HG03342 (cell line): ENCODE results near the gene CAMK1D.

Experiments used
- ATAC-seq: cut with Tn5 transposase; IDR thresholded peaks from one replicate; pipeline ENCODE4 v1.9.1; 2021; ENCODE audit warnings: mild to moderate bottlenecking, moderate library complexity; ENCODE audit not compliant: unreplicated experiment

Gene CAMK1D

DNA sequence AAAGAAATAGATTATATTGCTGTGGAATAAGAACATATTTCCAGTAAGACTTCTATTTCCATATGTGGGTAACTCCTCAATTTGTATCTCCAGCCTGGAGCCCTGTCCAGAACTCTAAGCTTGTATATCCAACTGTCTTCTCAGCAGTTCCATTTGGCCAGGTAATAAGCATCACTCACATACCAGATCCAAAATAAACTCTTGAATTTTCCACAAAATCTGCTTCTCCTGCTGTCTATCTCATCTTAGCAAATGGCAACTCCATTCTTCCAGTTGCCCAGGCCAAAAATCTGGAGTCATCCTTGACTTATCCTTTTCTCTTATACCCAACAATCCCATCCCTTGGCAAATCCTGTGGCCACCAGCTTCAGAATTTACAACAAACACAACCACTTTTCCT, 325.8 kb downstream of the CAMK1D start:
- no peak for ATAC-seq

DNA sequence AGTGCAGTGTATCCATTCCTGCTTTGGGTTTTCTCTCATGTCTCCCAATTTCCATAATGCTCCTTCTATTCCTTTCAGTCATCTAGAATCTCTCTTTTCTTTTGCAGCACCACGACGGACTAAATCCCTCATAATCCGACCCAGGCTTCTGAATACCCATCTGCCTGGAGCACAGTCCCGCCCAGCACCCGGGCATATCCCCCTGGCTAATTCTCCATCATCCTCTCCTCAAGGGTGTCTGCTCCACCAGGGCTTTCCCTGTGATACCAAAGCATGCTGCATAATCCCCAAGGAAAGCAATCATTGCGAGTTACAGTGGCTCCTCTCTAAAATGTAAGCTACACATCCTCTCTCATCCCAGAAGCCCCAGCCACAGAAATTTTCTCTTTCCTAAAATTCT, 330.3 kb downstream of the CAMK1D start:
- no peak for ATAC-seq

- no peak for ATAC-seq
Measured at GRCh38 chr10:12681252-12681651, 331.9 kb downstream of the CAMK1D start.

DNA sequence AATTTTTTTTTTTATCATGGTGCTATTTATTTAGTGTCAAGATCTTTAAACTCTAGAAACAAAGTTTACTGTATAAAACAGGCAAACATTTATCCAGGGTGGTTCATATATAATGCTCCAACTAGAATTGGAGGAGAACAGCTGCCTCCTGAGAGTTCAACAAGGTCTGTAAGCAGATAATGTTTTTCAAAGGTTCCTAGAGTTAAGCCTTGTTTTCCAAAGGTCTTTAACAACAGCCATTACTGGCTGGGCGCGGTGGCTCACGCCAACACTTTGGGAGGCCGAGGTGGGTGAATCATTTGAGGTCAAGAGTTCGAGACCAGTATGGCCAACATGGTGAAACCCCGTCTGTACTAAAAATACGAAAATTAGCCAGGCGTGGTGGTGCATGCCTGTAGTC, 335.4 kb downstream of the CAMK1D start:
- no peak for ATAC-seq

- no peak for ATAC-seq
Measured at GRCh38 chr10:12685261-12686058, 336.1 kb downstream of the CAMK1D start.

DNA sequence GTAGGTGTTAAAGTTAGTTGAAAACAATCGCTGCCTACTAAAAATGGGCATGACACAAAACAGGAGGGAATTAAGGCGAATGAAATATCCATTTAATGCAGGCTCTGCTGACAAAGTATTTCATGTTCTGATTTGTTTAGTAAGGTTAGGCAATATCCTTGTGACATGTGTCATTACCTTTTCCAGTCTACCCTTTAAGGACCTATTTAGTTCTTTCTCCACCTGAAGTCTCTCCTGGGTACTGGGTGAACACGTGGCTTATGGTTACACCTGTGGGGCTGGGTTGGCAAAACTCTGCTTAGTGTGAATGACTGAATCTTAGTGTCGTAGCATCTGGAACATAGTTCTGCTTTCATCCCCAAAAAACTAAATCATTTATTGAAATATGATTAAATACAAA, 338.6 kb downstream of the CAMK1D start:
- no peak for ATAC-seq

DNA sequence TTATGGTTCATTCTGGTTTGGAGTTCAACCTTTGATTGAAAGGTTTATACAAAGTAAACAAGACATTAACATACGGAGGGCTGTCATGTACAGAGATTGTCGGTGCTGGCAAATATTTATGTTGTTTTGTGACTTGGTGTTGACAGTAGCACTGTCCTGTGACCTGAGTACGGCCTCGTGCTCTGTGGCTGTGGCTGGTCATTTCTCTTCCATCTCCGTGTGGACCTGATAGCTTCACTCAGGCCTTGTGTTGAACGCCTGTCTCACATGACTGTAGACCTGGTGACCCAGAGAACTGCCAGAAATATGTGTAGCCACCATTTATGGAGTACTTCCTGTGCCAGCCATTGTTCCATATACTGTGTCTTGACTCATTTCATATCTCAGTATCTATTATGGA, 340.5 kb downstream of the CAMK1D start:
- ATAC-seq = no peak

- no peak for ATAC-seq
Measured at GRCh38 chr10:12690525-12691126, 341.3 kb downstream of the CAMK1D start.

DNA sequence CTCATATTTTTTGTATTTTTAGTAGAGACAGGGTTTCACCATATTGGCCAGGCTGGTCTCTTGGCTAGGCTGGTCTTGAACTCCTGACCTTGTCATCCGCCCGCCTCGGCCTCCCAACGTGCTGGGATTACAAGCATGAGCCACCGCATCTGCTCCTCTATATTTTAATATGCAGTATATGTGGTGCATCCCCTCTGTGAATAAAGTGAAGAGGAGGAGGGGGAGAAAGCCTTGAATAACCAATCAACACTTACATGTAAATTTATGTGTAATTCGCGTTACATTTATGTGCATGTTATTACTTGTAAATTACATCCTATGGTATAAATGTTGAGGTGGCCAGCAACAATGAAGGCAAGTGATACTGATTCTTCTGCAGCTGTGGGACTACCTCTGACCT, 342.2 kb downstream of the CAMK1D start:
- ATAC-seq = no peak

DNA sequence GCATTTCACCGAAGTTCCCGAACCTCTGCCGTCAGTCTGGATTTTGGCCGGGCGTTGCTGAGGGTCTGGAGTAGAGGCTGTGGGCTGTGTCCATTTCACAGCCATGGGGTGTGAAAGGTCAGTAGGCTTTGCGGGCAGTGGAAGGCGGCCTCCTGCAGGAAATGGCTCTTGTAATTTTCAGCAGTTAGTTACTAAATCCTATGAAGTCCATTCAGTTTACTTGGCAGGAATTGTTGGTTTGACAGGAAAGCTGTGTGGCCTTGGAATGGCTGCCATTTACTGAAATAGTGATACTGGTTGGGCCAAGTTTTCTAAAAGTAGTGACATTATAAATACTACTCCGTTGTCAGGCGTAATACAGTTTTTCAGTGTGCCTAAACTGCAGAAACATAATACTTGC, 348.4 kb downstream of the CAMK1D start:
- ATAC-seq = no peak

DNA sequence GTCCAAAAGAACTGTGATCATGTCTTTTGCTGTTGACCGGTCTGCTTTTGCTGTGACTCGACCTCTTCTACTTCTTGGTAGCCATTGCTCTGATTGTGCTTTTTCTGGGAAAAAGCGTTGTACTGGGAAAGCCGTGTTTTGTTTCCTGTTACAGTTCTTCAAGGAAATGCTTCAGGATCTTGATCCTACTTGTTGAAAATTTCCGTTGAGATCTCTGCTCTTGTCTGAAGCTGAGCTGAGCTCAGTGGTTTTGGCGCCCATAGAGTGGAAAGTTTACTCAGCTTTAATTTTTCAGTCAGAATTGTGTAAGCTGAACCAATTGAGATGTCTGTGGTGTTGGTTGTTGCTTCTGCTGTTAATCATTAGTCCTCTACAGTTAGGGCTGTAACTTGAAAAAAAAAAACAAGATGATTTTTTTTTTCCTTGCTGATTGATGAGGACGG, 349.9 kb downstream of the CAMK1D start:
- no peak for ATAC-seq

GRCh38 chr10:12699781-12700556, 350.6 kb downstream of the CAMK1D start:
- no peak for ATAC-seq

GRCh38 chr10:12700557-12700874, 351.2 kb downstream of the CAMK1D start:
- ATAC-seq = no peak

DNA sequence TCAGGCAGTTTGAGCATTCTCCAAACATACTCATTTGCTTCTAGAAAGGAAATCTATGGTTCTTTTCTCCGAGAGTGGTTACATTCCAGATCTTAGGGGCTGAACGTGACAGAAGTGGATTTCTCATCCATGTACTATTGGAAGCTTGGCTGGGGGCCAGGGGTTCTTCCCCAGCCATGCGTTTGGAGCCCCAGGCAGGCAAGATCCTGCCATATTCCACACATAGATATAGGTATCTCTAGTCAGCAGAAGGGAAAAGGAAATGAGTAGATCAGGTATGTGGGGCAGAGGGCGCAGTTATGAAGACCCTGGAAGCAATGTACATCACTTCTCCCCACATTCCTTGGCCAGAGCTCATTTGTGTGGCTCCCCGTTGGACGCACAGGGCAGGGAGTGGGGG, 352.3 kb downstream of the CAMK1D start:
- ATAC-seq = no peak

DNA sequence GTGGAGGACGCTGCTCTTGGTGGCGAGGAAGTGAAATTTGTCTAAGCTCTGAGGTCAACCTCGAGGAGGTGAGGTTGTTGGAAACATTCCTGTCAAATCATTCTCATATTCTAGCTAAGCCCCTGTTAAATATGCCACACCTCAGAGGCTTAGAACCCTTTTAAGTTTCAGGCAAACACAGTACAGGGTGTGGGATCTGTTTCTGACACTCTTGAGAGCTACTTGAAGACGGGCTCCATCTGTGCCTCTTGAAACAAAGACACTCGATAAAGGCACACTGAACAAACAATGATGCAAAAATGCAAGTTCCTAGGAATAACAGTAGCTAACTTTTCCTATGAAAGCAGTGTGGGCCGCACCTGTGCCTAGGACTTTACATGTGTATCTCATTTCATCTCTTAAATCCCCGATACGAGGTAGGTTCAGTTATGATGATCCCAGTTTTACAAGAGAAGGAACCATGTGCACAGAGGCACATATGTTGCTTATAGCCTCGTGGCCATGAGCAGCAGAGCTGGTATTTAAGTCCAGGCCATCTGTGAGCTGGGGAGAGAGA, 352.9 kb downstream of the CAMK1D start:
- no peak for ATAC-seq

DNA sequence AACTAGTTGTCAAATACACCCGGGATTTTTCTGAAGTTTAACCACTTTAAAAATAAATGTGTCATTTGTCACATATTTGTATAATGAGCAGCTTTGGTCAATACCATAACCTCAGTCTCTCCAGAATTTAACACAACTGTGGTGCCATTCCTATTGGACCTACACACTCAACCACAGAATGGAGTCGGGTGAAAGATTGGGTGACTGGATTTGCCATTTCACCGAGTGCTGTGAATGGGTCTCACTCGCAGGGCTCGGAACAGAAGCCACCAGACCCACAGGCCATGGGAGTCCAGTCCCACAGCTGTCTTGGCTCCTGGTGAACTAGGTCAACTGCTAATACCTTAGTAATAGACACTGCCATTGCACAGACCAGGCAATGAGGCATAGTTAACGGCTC, 353.8 kb downstream of the CAMK1D start:
- no peak for ATAC-seq

- no peak for ATAC-seq
Measured at GRCh38 chr10:12703813-12704212, 354.5 kb downstream of the CAMK1D start.

GRCh38 chr10:12704488-12704887, 355.1 kb downstream of the CAMK1D start:
- no peak for ATAC-seq

- no peak for ATAC-seq
Measured at GRCh38 chr10:12705943-12706342, 356.6 kb downstream of the CAMK1D start.

DNA sequence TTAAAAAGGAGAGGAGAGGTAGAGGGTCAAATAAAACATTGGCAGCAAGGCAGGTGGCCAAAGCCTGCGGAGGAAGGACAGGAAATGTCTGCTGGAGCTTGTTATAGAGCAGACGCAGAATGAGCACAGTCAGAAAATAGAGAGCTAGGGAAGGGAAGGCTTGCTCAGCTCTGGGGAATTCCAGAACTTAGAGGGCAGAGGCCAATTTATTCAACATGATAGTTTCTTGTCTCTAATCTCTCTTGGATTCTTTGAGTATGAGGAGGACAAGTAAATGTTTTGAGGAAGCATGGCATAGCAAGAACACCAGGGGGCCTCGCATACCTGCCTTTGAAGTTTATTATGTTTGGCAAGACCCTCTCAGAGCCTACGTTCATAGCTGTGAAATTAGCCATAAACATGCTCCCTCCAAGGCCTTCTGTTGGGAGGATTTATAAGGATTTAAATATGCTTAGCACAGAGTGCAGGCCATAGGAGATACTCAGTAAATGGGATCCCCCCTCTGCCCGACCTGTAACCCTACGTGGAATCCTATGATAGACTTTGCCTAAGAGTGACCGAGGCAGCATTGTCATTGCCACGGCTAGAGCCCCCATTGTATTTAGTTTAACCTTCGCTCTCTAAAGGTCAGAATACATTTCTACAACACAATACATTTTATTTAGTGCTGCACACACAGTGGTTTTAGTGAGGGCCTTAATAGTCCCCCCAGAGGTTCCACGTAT, 358.3 kb downstream of the CAMK1D start:
- ATAC-seq = no peak

GRCh38 chr10:12709000-12709401, 359.7 kb downstream of the CAMK1D start:
- ATAC-seq = no peak
